Stimulated activated CD8-positive, alpha-beta memory T cell treated with anti-CD3 and anti-CD28 coated beads, Interleukin-12 subunit alpha, Interleukin-12 subunit beta, amount 100 ng/mL, for 1 hour (primary cell): ENCODE measurements around the gene ATXN7L1.

Experiments
- DNase-seq: peaks from one replicate; pipeline ENCODE4 v3.0.0-alpha.2; 2020; ENCODE audit warnings: low read depth

ATXN7L1 gene

GRCh38 chr7:105648561-105649401 is 227.6 kb downstream of the ATXN7L1 start:
- DNase-seq: no peak

- DNase-seq: no peak
These were observed 228.8 kb downstream of the ATXN7L1 start for GRCh38 chr7:105647591-105647990.

GRCh38 chr7:105644937-105645336 is 231.5 kb downstream of the ATXN7L1 start:
- DNase-seq: no peak

GRCh38 chr7:105643851-105644250 is 232.5 kb downstream of the ATXN7L1 start:
- DNase-seq: no peak

- DNase-seq: no peak
These were observed 233.0 kb downstream of the ATXN7L1 start for GRCh38 chr7:105643384-105643783.

GRCh38 chr7:105642264-105642663 is 234.1 kb downstream of the ATXN7L1 start:
- no peak for DNase-seq

GRCh38 chr7:105640956-105641810 is 235.2 kb downstream of the ATXN7L1 start:
- no peak for DNase-seq

- DNase-seq: no peak
These were observed 236.5 kb downstream of the ATXN7L1 start for GRCh38 chr7:105639667-105640493.

GRCh38 chr7:105638902-105639495 is 237.4 kb downstream of the ATXN7L1 start:
- no peak for DNase-seq

GRCh38 chr7:105638334-105638733 is 238.1 kb downstream of the ATXN7L1 start:
- no peak for DNase-seq

- no peak for DNase-seq
These were observed 238.6 kb downstream of the ATXN7L1 start for GRCh38 chr7:105637755-105638154.

- DNase-seq: no peak
These were observed 239.4 kb downstream of the ATXN7L1 start for GRCh38 chr7:105636982-105637381.

GRCh38 chr7:105635197-105635596 is 241.2 kb downstream of the ATXN7L1 start:
- DNase-seq: no peak

GRCh38 chr7:105625986-105626385 is 250.4 kb downstream of the ATXN7L1 start:
- DNase-seq: no peak

- DNase-seq: no peak
These were observed 252.5 kb downstream of the ATXN7L1 start for GRCh38 chr7:105623906-105624305.

GRCh38 chr7:105623378-105623777 is 253.0 kb downstream of the ATXN7L1 start:
- no peak for DNase-seq

- DNase-seq: no peak
These were observed 254.2 kb downstream of the ATXN7L1 start for GRCh38 chr7:105622106-105622731.

- no peak for DNase-seq
These were observed 254.8 kb downstream of the ATXN7L1 start for GRCh38 chr7:105621617-105622016.

GRCh38 chr7:105621176-105621575 is 255.2 kb downstream of the ATXN7L1 start:
- no peak for DNase-seq

GRCh38 chr7:105619590-105619989 is 256.8 kb downstream of the ATXN7L1 start:
- DNase-seq: no peak

GRCh38 chr7:105618016-105618296 is 258.4 kb downstream of the ATXN7L1 start:
- DNase-seq: no peak
